AG04450 (cell line): ENCODE results near the gene NUDT8. TPM values are rescaled to one million over a fixed set of nuclear protein-coding genes. Genes with fewer than 3 reads are reported as not detected.

Experiments used
- CTCF ChIA-PET: fragments of 300-600, 350-600 bp; formaldehyde crosslinking; extraction: SDS; loops from one replicate; lab custom pipeline; 2022; ENCODE audit warnings: antibody characterized with exemption, inconsistent platforms; lab: Charles Lee
- POLR2A ChIA-PET: fragments of 350-600 bp; formaldehyde crosslinking; extraction: SDS; loops from one replicate; lab custom pipeline; 2021; ENCODE audit warnings: antibody characterized with exemption, inconsistent platforms; lab: Yijun Ruan, JAX
- DNase-seq: peaks from one replicate; pipeline ENCODE4 v3.0.0-alpha.2; 2011; ENCODE audit warnings: low read depth, low spot score
- H3K27ac ChIP-seq: one replicate; pipeline ENCODE4 v1.5.1; 2012; ENCODE audit warnings: low read depth, low read length, control low read depth
- H3K27me3 ChIP-seq: one replicate; pipeline ENCODE4 v1.6.0; 2012; ENCODE audit warnings: low read length; ENCODE audit not compliant: control insufficient read depth, insufficient read depth
- H3K4me3 ChIP-seq: 2 replicates; pipeline ENCODE4 v1.5.1; 2011; ENCODE audit warnings: mild to moderate bottlenecking, low read depth, low read length, control low read depth
- H3K9me3 ChIP-seq: 2 replicates; pipeline ENCODE4 v1.5.1; 2012; ENCODE audit warnings: low read length; ENCODE audit not compliant: control insufficient read depth, insufficient read depth
- CTCF ChIP-seq: IDR thresholded peaks from 2 replicates; pipeline ENCODE4 v1.5.1; 2011; ENCODE audit warnings: low read depth, low read length, control low read depth, inconsistent platforms
- polyA plus RNA-seq: library from polyadenylated mRNA; depleted of rRNA; stranded (reverse); fragments of >200 nt; gene quantifications from 2 replicates; pipeline ENCODE4 v1.2.3, GENCODE V29; 2011

Gene NUDT8
- polyA plus RNA-seq, 1 experiment, result 0.40 TPM

DNA sequence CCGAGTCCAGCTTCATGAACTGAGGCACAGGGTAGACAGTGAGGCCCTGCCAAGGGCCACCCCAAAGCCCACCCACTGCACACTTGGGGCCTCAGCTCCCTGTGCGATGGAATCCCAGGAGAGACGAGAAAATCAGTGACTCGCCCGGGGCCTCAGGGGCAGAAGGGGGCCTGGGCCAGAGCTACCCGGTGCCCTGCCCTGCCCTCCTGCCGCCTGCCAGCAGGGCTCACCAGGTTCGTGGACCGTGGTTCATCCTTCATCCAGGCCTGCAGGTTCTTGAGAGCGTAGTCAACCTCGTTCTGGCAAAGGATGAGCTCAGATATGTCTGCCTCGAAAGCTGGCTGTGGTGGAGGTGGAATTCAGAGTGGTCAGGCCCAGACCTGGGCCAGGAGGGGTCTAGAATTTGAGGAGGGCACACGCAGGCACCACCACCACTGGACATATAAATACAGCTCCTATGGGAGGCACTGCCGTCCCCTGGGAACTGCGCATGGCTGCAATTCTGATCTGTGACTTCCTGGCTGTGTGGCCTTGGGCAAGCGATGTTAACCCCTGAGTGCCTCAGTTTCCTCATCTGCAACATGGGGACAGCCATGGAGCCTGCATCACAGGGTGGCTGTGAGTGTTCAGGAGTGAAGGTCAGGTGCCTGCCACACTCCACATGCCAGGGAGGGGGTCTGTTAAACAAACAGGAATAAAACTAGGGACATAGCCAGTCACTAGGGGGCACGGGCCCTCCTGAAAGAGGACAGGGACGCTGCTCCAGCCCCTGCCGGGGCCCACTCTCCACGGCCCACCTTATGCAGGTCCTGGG lies 37.1 kb upstream of the NUDT8 start:
- CTCF ChIA-PET, result no interaction called here
- Histone ChIP-seq H3K9me3 (no peaks in the 10 kb centered on the region; the same call in 1 of the 2 replicates), H3K27me3 (peaks cover 12% of the 10 kb centered on the region), H3K4me3 (no peak overlapping the region), H3K27ac (no peak overlapping the region)
- no peak for TF ChIP-seq CTCF
- no peak for DNase-seq
- POLR2A ChIA-PET, result no interaction called here

GRCh38 chr11:67666303-67666645 lies 36.5 kb upstream of the NUDT8 start:
- no peak for TF ChIP-seq CTCF
- no peak for DNase-seq
- ChIA-PET CTCF (no interaction called here), POLR2A (no interaction called here)
- Histone ChIP-seq H3K27me3 (peaks cover 12% of the 10 kb centered on the region), H3K27ac (no peak overlapping the region), H3K4me3 (no peak overlapping the region), H3K9me3 (no peaks in the 10 kb centered on the region; the same call in 1 of the 2 replicates)

DNA sequence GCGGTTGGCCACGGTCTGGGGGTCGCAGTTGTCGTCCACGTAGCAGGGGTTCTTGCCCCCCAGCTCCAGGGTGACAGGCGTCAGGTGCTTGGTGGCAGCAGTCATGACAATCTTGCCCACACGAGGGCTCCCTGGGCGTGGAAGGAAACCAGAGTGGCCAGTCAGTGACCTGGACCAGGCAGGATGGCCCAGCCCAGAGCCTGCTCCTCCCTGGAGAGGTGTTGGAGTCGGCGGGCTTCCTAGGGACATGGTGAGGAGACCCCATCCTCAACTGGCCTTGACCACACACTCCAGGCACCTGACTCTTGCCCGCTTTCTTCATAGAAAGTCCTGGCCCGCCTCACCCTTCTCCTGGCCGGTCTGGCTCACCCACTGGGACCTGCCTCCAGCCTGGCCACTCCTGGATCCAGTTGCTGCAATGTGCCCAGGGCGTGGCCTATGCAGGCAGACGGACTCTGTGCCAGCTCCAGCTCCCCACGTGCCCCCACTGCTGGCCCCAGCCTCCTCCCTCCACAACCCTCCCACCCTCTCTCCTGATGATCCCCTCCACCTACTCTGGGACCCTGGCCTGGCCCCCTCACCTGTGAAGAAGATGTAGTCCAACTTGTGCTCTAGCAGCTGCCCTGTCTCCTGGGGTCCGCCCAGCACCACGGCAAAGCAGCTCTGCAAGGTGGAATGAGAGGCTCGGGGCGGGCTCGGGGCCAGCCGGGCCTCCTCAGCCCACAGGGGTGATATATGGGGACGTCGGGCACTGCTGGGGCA lies 36.0 kb upstream of the NUDT8 start:
- TF ChIP-seq CTCF, result no peak
- DNase-seq, result no peak
- Histone ChIP-seq H3K27me3 (peaks cover 12% of the 10 kb centered on the region), H3K27ac (no peak overlapping the region), H3K4me3 (no peak overlapping the region), H3K9me3 (no peaks in the 10 kb centered on the region; the same call in 1 of the 2 replicates)
- POLR2A ChIA-PET, result no interaction called here
- CTCF ChIA-PET, result no interaction called here

- ChIA-PET POLR2A (no interaction called here), CTCF (no interaction called here)
- Histone ChIP-seq H3K9me3 (no peaks in the 10 kb centered on the region; the same call in 1 of the 2 replicates), H3K27me3 (peaks cover 12% of the 10 kb centered on the region), H3K4me3 (no peak overlapping the region), H3K27ac (no peak overlapping the region)
- no peak for DNase-seq
- no peak for TF ChIP-seq CTCF
Observed at GRCh38 chr11:67664696-67665540, 35.2 kb upstream of the NUDT8 start.
